Eye (tissue), 1 donor: Measurements from ENCODE around the gene MAGEA9.
A peak's percentile ranks its signal among the peaks of the same experiment; 100 is the strongest.
"Not testable (repeated sequence)": the region's sequence is repeated elsewhere in the genome, so short reads cannot be mapped to it uniquely, and the experiment has no call there.

ENCODE experiments used
- DNase-seq: peaks from one replicate; pipeline ENCODE4 v3.0.0-alpha.2; 2015

MAGEA9 gene

GRCh38 chrX:149807747-149808458 lies 26.2 kb downstream of the MAGEA9 start:
- DNase-seq = no peak

- DNase-seq = no peak
Measured at GRCh38 chrX:149818652-149819051, 36.9 kb downstream of the MAGEA9 start.

- no peak for DNase-seq
Measured at GRCh38 chrX:149819371-149819770, 37.6 kb downstream of the MAGEA9 start.

- DNase-seq = peak; percentile 36
Measured at GRCh38 chrX:149825424-149825823, 43.7 kb downstream of the MAGEA9 start.

GRCh38 chrX:149827254-149827653 lies 45.5 kb downstream of the MAGEA9 start:
- DNase-seq = no peak

GRCh38 chrX:149829751-149830191 lies 48.0 kb downstream of the MAGEA9 start:
- DNase-seq = peak; percentile 16

- DNase-seq = peak; percentile 76
Measured at GRCh38 chrX:149830192-149830873, 48.6 kb downstream of the MAGEA9 start.

- no peak for DNase-seq
Measured at GRCh38 chrX:149831473-149831872, 49.7 kb downstream of the MAGEA9 start.

- not testable (repeated sequence) for DNase-seq
Measured at GRCh38 chrX:149836728-149837127, 55.0 kb downstream of the MAGEA9 start.

- no peak for DNase-seq
Measured at GRCh38 chrX:149837167-149837566, 55.4 kb downstream of the MAGEA9 start.
